Left ventricle myocardium superior (tissue), 1 donor: ENCODE data around the gene FLOT2. TPM values are rescaled to one million over a fixed set of nuclear protein-coding genes. Genes with fewer than 3 reads are reported as not detected.
A peak's percentile ranks its signal among the peaks of the same experiment; 100 is the strongest.
"Not testable (repeated sequence)": the region's sequence is repeated elsewhere in the genome, so short reads cannot be mapped to it uniquely, and the experiment has no call there.

Experiments used
- ATAC-seq: fragments of 200-7000 bp; cut with Tn5 transposase; one replicate; pipeline ENCODE4 v1.9.1; 2020; ENCODE audit warnings: mild to moderate bottlenecking, moderate library complexity
- DNase-seq: peaks from one replicate; pipeline ENCODE4 v3.0.0-alpha.2; 2020
- intact Hi-C: fragments of 100-400 bp; cut with micrococcal nuclease; formaldehyde crosslinking; loops from one replicate; pipeline ENCODE4 v1.11.0; 2022
- long read RNA-seq: library from polyadenylated mRNA; unstranded; transcript quantifications from one replicate; pipeline ENCODE4 v2.0.0, GENCODE V29; 2021
- total RNA-seq: library from RNA; stranded (reverse); fragmentation: NEBNext Ultra II Directional; extraction: Animal tissue kit (Norgen Biotek cat#: 25700); gene quantifications from one replicate; pipeline ENCODE4 v1.2.1, GENCODE V29; 2021
- donor health status: DM: no; HTN: yes; CAD: no; lungs with severe emphysema.

FLOT2 gene, protein sequence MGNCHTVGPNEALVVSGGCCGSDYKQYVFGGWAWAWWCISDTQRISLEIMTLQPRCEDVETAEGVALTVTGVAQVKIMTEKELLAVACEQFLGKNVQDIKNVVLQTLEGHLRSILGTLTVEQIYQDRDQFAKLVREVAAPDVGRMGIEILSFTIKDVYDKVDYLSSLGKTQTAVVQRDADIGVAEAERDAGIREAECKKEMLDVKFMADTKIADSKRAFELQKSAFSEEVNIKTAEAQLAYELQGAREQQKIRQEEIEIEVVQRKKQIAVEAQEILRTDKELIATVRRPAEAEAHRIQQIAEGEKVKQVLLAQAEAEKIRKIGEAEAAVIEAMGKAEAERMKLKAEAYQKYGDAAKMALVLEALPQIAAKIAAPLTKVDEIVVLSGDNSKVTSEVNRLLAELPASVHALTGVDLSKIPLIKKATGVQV
- 108 TPM for total RNA-seq
- long read RNA-seq, transcript FLOT2-202 (11 exons, 2,618 nt) = major isoform, 151 of 208 reads
- long read RNA-seq, transcript FLOT2-210 (11 exons, 2,585 nt) = minor isoform, 6 of 208 reads
- long read RNA-seq, partial matches to known transcripts = 18 of 208 reads
- long read RNA-seq, other reads (novel, unspliced or antisense) = 32 of 208 reads

- intact Hi-C loops = no loop called here
- ATAC-seq (peak; percentile 90), DNase-seq (peak; percentile 79)
These were observed at the start of gene FLOT2 for GRCh38 chr17:28896884-28897768. Gene FLOT2 (minus strand): TSS chr17:28897733. CDS start chr17:28897574, 159 bp downstream.

- ATAC-seq (no peak), DNase-seq (no peak)
- intact Hi-C loops = no loop called here
These were observed 48.7 kb upstream of the FLOT2 start for GRCh38 chr17:28946239-28946638.

- intact Hi-C loops = no loop called here
- ATAC-seq = no peak
These were observed 47.6 kb upstream of the FLOT2 start for GRCh38 chr17:28944862-28945741.

DNA sequence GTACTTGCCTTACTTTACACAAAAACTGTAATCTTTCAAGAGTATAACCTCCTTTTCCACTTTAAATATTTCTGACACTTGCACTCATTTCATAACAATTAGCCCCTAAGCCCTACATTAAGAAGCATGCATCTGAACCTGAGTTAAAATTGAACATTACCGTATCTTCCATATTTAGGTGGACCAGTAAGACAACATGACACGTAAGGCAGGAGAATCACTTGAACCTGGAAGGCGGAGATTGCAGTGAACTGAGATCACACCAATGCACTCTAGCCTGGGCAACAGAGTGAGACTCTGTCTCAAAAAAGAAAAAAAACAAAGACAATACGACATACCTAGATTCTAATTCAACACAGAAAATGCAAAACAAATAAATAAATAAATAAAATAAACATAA lies 46.8 kb upstream of the FLOT2 start:
- ATAC-seq (no peak), DNase-seq (no peak)
- intact Hi-C loops = no loop called here

More at GRCh38 chr17:28944862-28945741, 47.6 kb upstream of the FLOT2 start:
- no peak for DNase-seq

- ATAC-seq = no peak
- intact Hi-C loops = no loop called here
- no peak for DNase-seq
These were observed 45.4 kb upstream of the FLOT2 start for GRCh38 chr17:28942925-28943324.

GRCh38 chr17:28941251-28941650 lies 43.7 kb upstream of the FLOT2 start:
- no peak for DNase-seq
- intact Hi-C loops = no loop called here
- ATAC-seq = no peak

- peak; percentile 48 for DNase-seq
- intact Hi-C loops = no loop called here
- peak; percentile 80 for ATAC-seq
These were observed 43.1 kb upstream of the FLOT2 start for GRCh38 chr17:28940675-28941074.

DNA sequence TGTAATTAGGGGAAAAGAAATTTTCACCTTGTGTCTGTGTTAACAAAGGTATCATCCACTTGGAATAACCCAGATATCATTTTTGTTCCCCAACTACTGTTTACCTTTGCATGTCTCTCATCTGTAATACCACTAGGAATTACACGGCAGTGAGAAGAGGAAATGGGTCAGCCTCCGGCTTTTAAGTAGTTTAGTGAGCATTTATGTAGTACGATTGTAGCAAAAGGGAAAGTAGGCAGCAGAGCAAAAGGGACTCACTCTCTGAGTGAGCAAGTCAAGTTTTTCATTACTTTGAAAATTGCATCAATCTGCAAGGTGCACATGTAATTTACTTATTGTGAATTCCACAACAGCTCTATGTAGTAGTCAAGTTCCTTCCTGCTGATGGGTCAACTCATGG lies 42.6 kb upstream of the FLOT2 start:
- no peak for ATAC-seq
- intact Hi-C loops = no loop called here
- DNase-seq = no peak

DNA sequence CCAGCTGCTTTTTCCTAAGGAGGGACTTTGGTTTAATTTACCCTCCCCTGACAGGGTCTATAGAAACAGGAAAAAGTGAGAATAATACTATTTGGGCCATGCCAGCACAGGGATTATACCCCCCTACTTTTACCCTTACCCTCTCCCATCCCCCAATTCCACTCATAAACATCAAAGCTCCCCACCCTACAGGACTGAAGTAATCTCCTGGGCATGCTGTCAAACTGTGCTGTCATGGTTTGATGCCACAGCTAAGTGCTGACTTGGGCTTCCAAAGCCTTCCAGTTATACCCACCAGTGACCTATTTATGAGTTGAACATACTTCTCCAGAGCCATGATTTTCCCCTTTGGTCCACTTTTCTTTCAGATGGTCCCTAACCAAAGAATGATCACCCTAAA lies 41.0 kb upstream of the FLOT2 start:
- ATAC-seq = peak; percentile 82

GRCh38 chr17:28937044-28937729 lies 39.7 kb upstream of the FLOT2 start:
- peak; percentile 10 for ATAC-seq
- intact Hi-C loops = no loop called here
- DNase-seq = no peak

More for the DNA sequence above, 41.0 kb upstream of the FLOT2 start:
- intact Hi-C loops = no loop called here
- no peak for DNase-seq

- DNase-seq (no peak), ATAC-seq (no peak)
- intact Hi-C loops = no loop called here
These were observed 38.4 kb upstream of the FLOT2 start for GRCh38 chr17:28935744-28936460.

- intact Hi-C loops, DNase-seq, ATAC-seq: not testable (repeated sequence)
These were observed 37.0 kb upstream of the FLOT2 start for GRCh38 chr17:28934508-28934907.

DNA sequence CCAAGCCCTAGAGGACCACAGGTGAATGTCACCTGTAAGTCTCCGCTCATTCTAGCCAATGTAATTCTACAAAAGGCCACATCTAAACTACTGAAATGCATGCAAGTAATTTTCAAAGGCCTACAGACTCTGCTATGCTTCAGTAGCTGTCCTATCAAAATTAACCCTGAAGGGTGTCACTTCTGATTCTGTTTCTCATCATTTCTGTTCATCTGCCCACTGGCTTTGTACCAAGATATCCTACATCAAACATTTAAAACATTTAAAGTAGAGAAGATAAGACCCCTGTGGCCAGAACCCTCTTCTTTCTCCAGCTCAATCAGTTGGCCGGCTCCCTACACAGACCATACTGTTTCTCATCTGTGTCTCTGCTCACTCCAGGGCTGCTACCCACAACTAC lies 32.3 kb upstream of the FLOT2 start:
- no peak for DNase-seq
- intact Hi-C loops = no loop called here
- ATAC-seq = no peak

- ATAC-seq (no peak), DNase-seq (no peak)
- intact Hi-C loops = no loop called here
These were observed 30.5 kb upstream of the FLOT2 start for GRCh38 chr17:28928061-28928460.

- no peak for DNase-seq
- intact Hi-C loops = no loop called here
- no peak for ATAC-seq
These were observed 29.3 kb upstream of the FLOT2 start for GRCh38 chr17:28926786-28927185.

- intact Hi-C loops = no loop called here
- ATAC-seq = no peak
- no peak for DNase-seq
These were observed 28.8 kb upstream of the FLOT2 start for GRCh38 chr17:28926366-28926765.

DNA sequence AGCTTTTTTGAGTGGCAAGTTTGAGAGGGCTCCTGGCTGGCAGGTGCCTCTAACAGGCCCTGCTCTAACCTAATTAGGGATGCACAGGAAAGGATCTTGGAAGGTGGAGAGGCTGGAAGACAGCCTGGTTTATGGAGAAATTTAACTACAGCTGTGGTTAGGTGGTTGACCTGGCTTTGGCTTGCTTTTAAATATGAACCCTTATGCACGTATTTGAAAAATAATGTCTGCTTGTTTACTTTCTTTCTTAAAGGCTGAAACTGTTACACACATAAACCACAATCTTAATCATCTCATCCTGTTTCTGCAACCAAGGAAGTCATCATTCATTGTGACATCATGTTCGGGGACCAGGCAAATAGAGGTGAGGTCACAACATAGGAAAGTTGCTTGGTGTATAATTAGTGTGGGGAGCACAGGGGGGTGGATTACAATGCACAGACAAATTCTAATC lies 28.4 kb upstream of the FLOT2 start:
- ATAC-seq (peak; percentile 41), DNase-seq (no peak)
- intact Hi-C loops = no loop called here

- intact Hi-C loops = no loop called here
These were observed 22.7 kb upstream of the FLOT2 start for GRCh38 chr17:28920201-28920600.

More at GRCh38 chr17:28920201-28920600, 22.7 kb upstream of the FLOT2 start:
- ATAC-seq (no peak), DNase-seq (no peak)
